Stimulated activated CD4-positive, alpha-beta T cell treated with anti-CD3 and anti-CD28 coated beads, Interleukin-1b, Interleukin-23, amount 100 ng/mL, for 24 hours (primary cell): ENCODE data around the gene FRG2C.
"Not testable (repeated sequence)": the region's sequence is repeated elsewhere in the genome, so short reads cannot be mapped to it uniquely, and the experiment has no call there.

Source experiments
- DNase-seq, 4 experiments: peaks; one replicate each; pipeline ENCODE4 v3.0.0-alpha.2; 2020; ENCODE audit warnings: low read depth in 4 of 4, low spot score in 1 of 4

Gene FRG2C

GRCh38 chr3:75669348-75670297, 5.5 kb downstream of the FRG2C start:
- not testable (repeated sequence) for DNase-seq

GRCh38 chr3:75670298-75671286, 6.5 kb downstream of the FRG2C start:
- not testable (repeated sequence) for DNase-seq

GRCh38 chr3:75671287-75672139, 7.4 kb downstream of the FRG2C start:
- DNase-seq = not testable (repeated sequence)

GRCh38 chr3:75672140-75672775, 8.1 kb downstream of the FRG2C start:
- not testable (repeated sequence) for DNase-seq

DNA sequence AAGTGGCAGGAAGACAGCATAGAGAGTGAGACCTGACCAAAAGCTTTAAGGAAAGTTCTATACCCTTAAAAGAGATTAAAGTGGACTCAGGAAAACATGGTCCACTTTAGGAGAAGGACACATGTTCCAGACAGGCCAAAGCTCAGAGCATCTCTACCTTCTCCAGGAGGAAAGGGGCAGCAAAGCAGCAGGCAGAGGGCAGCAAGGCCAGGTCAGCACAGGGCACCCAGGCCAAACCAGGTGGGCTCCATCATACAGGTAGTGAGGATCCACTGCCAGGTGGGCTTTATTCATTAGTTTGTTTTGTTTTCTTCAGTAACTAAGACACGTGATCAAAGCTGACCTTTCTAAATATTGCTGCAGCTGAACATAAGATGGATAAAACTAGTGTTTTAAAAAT, 19.8 kb downstream of the FRG2C start:
- DNase-seq = not testable (repeated sequence)

- no peak for DNase-seq
Observed at GRCh38 chr3:75687323-75687722, 23.2 kb downstream of the FRG2C start.

DNA sequence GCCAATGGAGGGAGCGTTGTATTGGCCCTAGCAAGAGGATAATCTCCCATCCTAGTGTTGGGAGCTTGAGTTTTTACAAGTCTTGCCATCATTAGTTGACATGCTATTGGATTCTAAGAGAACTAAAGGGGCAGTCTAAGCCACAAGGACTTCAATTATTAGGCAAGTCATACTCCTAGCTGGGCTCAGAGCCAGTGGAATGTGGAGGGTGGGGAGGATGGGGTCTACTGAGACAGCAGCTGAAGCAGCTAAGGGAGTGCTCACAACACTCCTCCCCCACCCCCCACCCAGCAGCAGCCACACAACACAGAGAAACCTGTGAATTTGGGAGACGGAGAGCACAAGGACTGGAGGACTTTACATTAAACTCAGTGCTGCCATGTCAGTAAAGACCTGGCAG, 27.9 kb downstream of the FRG2C start:
- DNase-seq = no peak
